Stimulated activated CD4-positive, alpha-beta T cell treated with anti-CD3 and anti-CD28 coated beads, Interleukin-12 subunit alpha, Interleukin-12 subunit beta, amount 100 ng/mL, for 4 hours (primary cell): ENCODE measurements around the gene MMADHC.
"Not testable (repeated sequence)": the region's sequence is repeated elsewhere in the genome, so short reads cannot be mapped to it uniquely, and the experiment has no call there.

ENCODE experiments used
- DNase-seq: peaks from one replicate; pipeline ENCODE4 v3.0.0-alpha.2; 2020

MMADHC gene

GRCh38 chr2:149594411-149594810 lies 6.8 kb upstream of the MMADHC start:
- no peak for DNase-seq

- no peak for DNase-seq
Observed at GRCh38 chr2:149587950-149588487, 444 bp upstream of the MMADHC start.

- no peak for DNase-seq
Observed at GRCh38 chr2:149586898-149587219, 716 bp downstream of the MMADHC start.

- no peak for DNase-seq
Observed at GRCh38 chr2:149586063-149586462, 1.5 kb downstream of the MMADHC start.

- DNase-seq = no peak
Observed at GRCh38 chr2:149585166-149585885, 2.2 kb downstream of the MMADHC start.

- no peak for DNase-seq
Observed at GRCh38 chr2:149579972-149580882, 7.3 kb downstream of the MMADHC start.

GRCh38 chr2:149577269-149577668 lies 10.3 kb downstream of the MMADHC start:
- no peak for DNase-seq

GRCh38 chr2:149575752-149576151 lies 11.8 kb downstream of the MMADHC start:
- DNase-seq = no peak

GRCh38 chr2:149575277-149575676 lies 12.3 kb downstream of the MMADHC start:
- no peak for DNase-seq

- no peak for DNase-seq
Observed at GRCh38 chr2:149573760-149574159, 13.8 kb downstream of the MMADHC start.

- no peak for DNase-seq
Observed at GRCh38 chr2:149572102-149572953, 15.2 kb downstream of the MMADHC start.

GRCh38 chr2:149568138-149568537 lies 19.4 kb downstream of the MMADHC start:
- DNase-seq = no peak

- no peak for DNase-seq
Observed at GRCh38 chr2:149566652-149567051, 20.9 kb downstream of the MMADHC start.

- not testable (repeated sequence) for DNase-seq
Observed at GRCh38 chr2:149565625-149566024, 21.9 kb downstream of the MMADHC start.

- no peak for DNase-seq
Observed at GRCh38 chr2:149564983-149565382, 22.6 kb downstream of the MMADHC start.

GRCh38 chr2:149564097-149564496 lies 23.5 kb downstream of the MMADHC start:
- DNase-seq = no peak

GRCh38 chr2:149562324-149562723 lies 25.3 kb downstream of the MMADHC start:
- DNase-seq = no peak

GRCh38 chr2:149561309-149561926 lies 26.2 kb downstream of the MMADHC start:
- no peak for DNase-seq

GRCh38 chr2:149559341-149560068 lies 28.1 kb downstream of the MMADHC start:
- no peak for DNase-seq

- DNase-seq = no peak
Observed at GRCh38 chr2:149556452-149556851, 31.1 kb downstream of the MMADHC start.

GRCh38 chr2:149552830-149553229 lies 34.7 kb downstream of the MMADHC start:
- DNase-seq = no peak

GRCh38 chr2:149552226-149552625 lies 35.3 kb downstream of the MMADHC start:
- DNase-seq = no peak
